GM19351 (cell line): Measurements from ENCODE around the gene SPC25.
"Not testable (repeated sequence)": the region's sequence is repeated elsewhere in the genome, so short reads cannot be mapped to it uniquely, and the experiment has no call there.

ENCODE experiments used
- ATAC-seq: cut with Tn5 transposase; IDR thresholded peaks from one replicate; pipeline ENCODE4 v1.9.1; 2021; ENCODE audit warnings: mild to moderate bottlenecking, moderate library complexity; ENCODE audit not compliant: unreplicated experiment

Gene SPC25, protein sequence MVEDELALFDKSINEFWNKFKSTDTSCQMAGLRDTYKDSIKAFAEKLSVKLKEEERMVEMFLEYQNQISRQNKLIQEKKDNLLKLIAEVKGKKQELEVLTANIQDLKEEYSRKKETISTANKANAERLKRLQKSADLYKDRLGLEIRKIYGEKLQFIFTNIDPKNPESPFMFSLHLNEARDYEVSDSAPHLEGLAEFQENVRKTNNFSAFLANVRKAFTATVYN

GRCh38 chr2:168890006-168890782, at the start of gene SPC25:
SPC25 (minus strand) TSS chr2:168890430; CDS start chr2:168889519, 911 bp downstream.
- ATAC-seq, result peak; percentile 100

- peak; percentile 81 for ATAC-seq
Observed at GRCh38 chr2:168939918-168940317, 49.7 kb upstream of the SPC25 start.

GRCh38 chr2:168939061-168939460, 48.8 kb upstream of the SPC25 start:
- no peak for ATAC-seq

DNA sequence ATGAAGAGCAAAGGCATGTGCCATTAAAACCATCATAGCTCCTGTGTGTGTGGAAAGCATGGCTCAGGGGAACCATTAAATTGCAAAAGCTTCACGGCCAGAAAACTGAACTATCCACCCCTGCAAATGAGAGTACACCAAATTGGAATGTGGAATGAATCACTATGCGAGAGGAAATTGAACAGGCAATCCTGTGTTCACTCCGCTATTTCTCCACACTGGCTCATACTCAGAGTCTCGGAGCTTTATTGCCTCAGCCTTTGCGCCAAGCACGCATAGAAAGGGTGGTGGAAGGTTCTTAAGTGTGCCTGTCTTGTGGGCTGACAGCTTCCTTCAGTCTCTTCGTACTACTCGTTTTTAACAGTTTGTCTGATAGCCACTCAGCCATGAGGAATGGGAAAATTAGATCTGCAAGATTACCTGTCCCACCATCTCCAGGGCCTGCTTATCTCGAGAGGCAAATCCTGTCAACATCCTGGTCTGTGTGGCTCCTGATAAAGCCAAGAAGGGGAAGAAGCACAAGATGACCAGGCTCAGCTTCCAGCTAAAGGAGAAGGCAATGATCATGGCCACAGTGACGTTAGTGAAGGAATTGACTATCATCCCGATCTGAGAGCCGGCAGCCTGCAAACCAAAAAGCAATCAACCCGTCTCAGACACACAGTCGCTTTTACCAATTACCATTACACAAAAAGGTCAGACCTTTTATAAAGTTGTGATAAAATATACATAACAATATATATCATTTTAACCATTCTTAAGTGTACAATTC, 45.8 kb upstream of the SPC25 start:
- ATAC-seq, result no peak

DNA sequence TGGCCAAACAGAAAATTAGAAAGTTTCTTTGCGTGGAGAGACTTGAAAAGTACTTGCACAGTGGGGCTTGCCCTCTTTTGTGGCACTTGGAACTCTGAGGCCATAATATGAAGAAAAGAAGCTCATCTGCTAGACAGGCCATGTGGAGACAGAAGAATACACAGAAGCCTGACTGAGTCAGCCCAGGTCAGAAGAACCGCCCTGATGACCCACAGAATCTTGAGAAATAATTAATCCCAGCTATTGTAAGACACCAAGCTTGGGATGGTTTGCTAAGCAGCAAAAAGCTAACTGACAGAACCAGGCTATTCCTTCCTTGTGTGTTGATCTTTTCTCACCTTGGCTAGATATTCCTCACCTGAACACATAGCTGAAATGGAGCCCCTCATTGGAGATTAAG, 44.6 kb upstream of the SPC25 start:
- ATAC-seq, result no peak

DNA sequence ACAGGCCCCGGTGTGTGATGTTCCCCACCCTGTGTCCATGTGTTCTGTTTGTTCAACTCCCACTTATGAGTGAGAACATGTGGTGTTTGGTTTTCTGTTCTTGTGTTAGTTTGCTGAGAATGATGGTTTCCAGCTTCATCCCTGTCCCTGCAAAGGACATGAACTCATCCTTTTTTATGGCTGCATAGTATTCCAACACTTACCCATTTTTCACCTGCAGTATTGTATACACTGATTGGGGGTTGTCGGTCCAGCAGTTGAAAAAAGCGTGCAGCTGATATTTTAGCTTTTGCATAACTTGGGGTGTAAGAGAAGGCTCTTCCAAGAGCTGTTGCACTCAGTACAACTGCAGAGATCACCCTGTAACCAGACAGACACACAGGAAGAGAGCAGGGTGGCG, 41.9 kb upstream of the SPC25 start:
- ATAC-seq, result not testable (repeated sequence)

DNA sequence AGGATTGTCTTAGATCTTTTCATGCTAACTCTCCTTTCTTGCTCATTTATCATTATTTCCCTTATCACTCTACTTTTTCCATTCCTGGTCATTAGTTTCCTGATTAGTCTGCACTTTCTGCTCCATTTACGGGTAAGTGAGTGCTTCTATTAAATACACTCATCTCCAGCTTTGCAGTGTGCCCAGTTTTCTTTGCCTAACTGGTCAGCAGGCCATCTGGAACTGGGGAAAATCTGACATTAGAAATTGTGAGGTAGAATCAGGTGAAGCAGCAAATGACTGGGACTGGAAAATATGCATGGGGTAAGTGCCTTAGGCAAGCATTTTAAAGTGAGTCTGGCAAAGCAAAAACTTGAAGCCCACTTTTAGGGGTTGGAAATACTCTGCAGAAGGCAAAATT, 40.0 kb upstream of the SPC25 start:
- ATAC-seq, result no peak

GRCh38 chr2:168929031-168929430, 38.8 kb upstream of the SPC25 start:
- ATAC-seq, result no peak

DNA sequence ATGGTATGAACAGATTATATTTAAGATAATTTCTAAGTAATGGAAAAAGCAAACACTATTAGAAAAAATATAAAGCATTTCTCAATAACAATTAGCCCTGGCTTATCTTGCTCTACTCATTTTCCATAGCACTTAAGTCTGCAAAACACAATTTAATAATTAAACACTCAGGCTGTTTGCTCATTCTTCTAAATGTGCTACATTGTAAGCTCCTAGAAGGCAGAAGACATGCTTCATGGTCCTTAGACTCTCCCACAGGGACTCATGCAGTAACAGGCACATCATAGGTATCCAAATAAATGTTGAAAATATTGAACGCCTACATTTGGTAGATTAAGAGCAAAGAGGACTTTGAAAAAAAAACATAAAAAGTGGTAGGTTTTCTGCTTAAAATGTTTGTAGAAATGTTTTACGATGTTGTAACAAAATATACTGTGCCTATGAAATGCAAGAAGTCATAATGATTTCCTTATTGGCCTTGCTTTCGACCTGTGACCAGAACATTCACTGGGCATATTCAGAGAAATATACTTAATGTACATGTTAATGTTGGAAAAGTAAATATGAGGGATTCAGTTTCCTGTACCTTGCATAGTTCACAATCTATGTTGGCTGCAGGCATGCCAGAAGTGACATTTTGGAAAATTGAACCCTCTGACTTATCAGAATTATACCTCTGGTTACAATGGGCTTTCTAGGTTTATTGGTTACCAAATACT, 38.0 kb upstream of the SPC25 start:
- ATAC-seq, result no peak

- ATAC-seq, result no peak
Observed at GRCh38 chr2:168926621-168927386, 36.6 kb upstream of the SPC25 start.

GRCh38 chr2:168920504-168921157, 30.4 kb upstream of the SPC25 start:
- ATAC-seq, result peak; percentile 47

GRCh38 chr2:168916331-168916675, 26.1 kb upstream of the SPC25 start:
- ATAC-seq, result no peak

- no peak for ATAC-seq
Observed at GRCh38 chr2:168915441-168916330, 25.5 kb upstream of the SPC25 start.

DNA sequence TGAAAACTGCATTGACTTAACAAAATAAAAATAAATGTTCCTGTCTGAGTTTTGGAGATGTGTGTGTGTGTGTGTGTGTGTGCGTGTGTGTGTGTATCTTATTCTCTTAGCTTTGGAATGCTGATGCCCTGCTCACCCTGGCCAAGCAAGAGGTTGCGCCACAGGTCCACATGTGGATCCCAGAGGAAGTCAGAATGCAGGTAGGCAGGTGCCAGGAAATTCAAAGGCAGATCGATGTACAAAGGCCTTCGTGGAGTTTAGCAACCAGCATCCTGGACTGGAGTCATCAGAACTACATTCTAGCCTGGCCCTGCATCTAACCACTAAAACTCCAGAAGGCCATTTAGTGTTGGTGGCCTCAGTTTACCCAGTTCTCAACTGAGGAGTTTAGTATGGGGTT, 23.3 kb upstream of the SPC25 start:
- ATAC-seq, result no peak

GRCh38 chr2:168912901-168913369, 22.7 kb upstream of the SPC25 start:
- no peak for ATAC-seq

GRCh38 chr2:168912466-168912865, 22.2 kb upstream of the SPC25 start:
- no peak for ATAC-seq

DNA sequence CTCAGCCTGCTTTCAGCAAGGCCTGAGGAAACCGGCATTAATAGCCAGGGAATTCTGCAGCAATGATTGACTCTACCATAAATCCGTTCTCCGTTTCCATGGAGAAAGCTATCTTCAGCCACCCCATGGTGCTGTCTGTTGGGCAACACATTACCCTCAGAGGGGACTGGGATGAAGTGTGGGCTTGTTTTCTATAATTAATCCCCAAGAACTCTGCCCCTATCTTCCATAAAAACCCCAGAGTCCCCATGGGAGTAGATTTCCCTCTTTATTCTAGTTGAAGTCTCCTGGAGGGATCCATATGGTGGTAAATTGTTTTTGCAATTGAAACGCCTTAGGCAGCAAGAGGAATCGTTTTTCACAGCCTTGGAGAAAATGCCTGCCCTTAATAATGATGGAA, 20.1 kb upstream of the SPC25 start:
- no peak for ATAC-seq

DNA sequence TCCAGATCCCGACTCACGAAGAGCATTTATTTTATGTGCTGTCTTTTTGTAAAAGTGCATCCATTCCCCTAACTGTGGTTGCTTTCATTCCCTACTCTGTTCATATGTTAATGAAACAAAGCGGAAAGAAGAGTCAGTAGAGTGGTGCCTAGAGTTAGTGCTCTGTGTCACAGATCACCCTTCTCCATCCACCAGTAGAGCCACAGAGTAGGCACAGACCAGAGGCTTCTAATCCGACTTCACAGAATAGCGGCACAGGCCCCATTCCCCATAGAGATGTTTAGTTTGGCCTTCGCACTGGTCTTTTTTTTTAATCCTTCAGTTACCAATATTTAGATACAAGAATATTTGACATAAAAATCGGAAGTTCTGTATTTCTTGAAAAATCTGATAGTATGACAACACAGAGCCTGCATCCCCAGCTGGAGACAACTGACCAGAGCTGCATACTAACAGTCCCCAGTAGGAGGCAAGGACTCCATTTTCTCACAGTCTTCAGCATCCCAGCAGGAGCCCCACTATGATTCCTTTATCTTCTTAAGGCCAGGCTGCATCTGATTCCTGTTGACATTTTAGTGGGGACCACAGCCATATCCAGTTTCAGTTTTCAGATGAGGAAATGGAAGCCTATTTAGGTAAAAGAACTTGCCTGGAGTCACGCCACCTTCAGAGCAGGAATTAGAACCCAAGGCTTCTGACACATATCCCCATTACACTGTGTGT, 17.9 kb upstream of the SPC25 start:
- no peak for ATAC-seq
